HepG2 (cell line): ENCODE data around the gene ASGR1. TPM values are rescaled to one million over a fixed set of nuclear protein-coding genes. Genes with fewer than 3 reads are reported as not detected.

Source experiments
- BCL3 ChIP-seq: sonication (generic); formaldehyde crosslinking; IDR thresholded peaks from 2 replicates; pipeline ENCODE4 v1.5.1; 2020; ENCODE audit warnings: mild to moderate bottlenecking, missing genetic modification reagents, moderate library complexity
- FIP1L1 ChIP-seq: fragments of 200-400 bp; formaldehyde crosslinking; IDR thresholded peaks from 2 replicates; pipeline ENCODE4 v1.6.1; 2018; ENCODE audit warnings: low read depth, mild to moderate bottlenecking, low read length, moderate library complexity, borderline replicate concordance; ENCODE audit not compliant: insufficient read depth
- HNRNPL ChIP-seq: fragments of 200-400 bp; formaldehyde crosslinking; IDR thresholded peaks from 2 replicates; pipeline ENCODE4 v1.6.1; 2017; ENCODE audit warnings: mild to moderate bottlenecking, low read depth, low read length
- KLF12 ChIP-seq: sonication (generic); formaldehyde crosslinking; IDR thresholded peaks from 2 replicates; pipeline ENCODE4 v1.4.0; 2020; ENCODE audit warnings: missing genetic modification reagents, borderline replicate concordance
- KMT2A ChIP-seq: sonication (generic); formaldehyde crosslinking; IDR thresholded peaks from 2 replicates; pipeline ENCODE4 v1.4.0; 2020; ENCODE audit warnings: missing genetic modification reagents
- PITX1 ChIP-seq: sonication (generic); formaldehyde crosslinking; IDR thresholded peaks from 2 replicates; pipeline ENCODE4 v1.5.1; 2020; ENCODE audit warnings: mild to moderate bottlenecking, missing genetic modification reagents
- RXRB ChIP-seq: IDR thresholded peaks from 2 replicates; pipeline ENCODE4 v1.6.1; 2016; ENCODE audit warnings: borderline replicate concordance, missing genetic modification reagents, missing compliant biosample characterization
- STAT5B ChIP-seq: sonication (generic); formaldehyde crosslinking; IDR thresholded peaks from 2 replicates; pipeline ENCODE4 v1.4.0; 2020; ENCODE audit warnings: missing genetic modification reagents
- TCF12 ChIP-seq, 2 experiments: fragments of 450-650 bp in 1 of 2; sonication (generic) in 1 of 2; formaldehyde crosslinking in 1 of 2; IDR thresholded peaks; 2 replicates each; pipeline versions ENCODE4 v1.6.1 to v1.8.0; 2017 to 2022; ENCODE audit warnings: antibody characterized with exemption in 1 of 2, mild to moderate bottlenecking in 1 of 2, missing genetic modification reagents in 1 of 2, moderate library complexity in 1 of 2
- ZBTB7A ChIP-seq: sonication (generic); formaldehyde crosslinking; IDR thresholded peaks from 2 replicates; pipeline ENCODE4 v1.8.0; 2022; ENCODE audit warnings: mild to moderate bottlenecking, missing genetic modification reagents
- ZFP90 ChIP-seq: sonication (generic); formaldehyde crosslinking; IDR thresholded peaks from 2 replicates; pipeline ENCODE4 v1.8.0; 2022; ENCODE audit warnings: missing genetic modification reagents, mild to moderate bottlenecking, inconsistent platforms, borderline replicate concordance
- ZNF20 ChIP-seq: sonication (generic); formaldehyde crosslinking; IDR thresholded peaks from 2 replicates; pipeline ENCODE4 v1.4.0; 2020; ENCODE audit warnings: mild to moderate bottlenecking, moderate library complexity, missing genetic modification reagents
- ZNF207 ChIP-seq: fragments of 450-650 bp; IDR thresholded peaks from 2 replicates; pipeline ENCODE4 v1.6.1; 2016; ENCODE audit warnings: antibody characterized with exemption, borderline replicate concordance
- ZNF232 ChIP-seq: sonication (generic); formaldehyde crosslinking; IDR thresholded peaks from 2 replicates; pipeline ENCODE4 v1.4.0; 2020; ENCODE audit warnings: missing genetic modification reagents, borderline replicate concordance
- ZNF251 ChIP-seq: sonication (generic); formaldehyde crosslinking; IDR thresholded peaks from 2 replicates; pipeline ENCODE4 v1.9.0; 2021; ENCODE audit warnings: mild to moderate bottlenecking, missing genetic modification reagents
- polyA plus RNA-seq, 8 experiments: library from polyadenylated mRNA; depleted of rRNA in 3 of 8; stranded (reverse) in 7 of 8; unstranded in 1 of 8; fragments of >200 nt; fragmentation: Illumina TruSeq in 4 of 8; extraction: Trizol in 4 of 8; gene quantifications; 2 replicates each; pipeline versions ENCODE4 v1.2.1 to v1.2.3, GENCODE V29; 2011 to 2016; ENCODE audit warnings: low read depth in 4 of 8, missing spikeins in 1 of 8, mixed read lengths in 1 of 8; ENCODE audit not compliant: insufficient read depth in 1 of 8
- total RNA-seq, 5 experiments: library from RNA; depleted of rRNA; stranded (reverse); fragments of >200 nt; fragmentation: Illumina TruSeq; extraction: Trizol; gene quantifications; 2 replicates each; pipeline ENCODE4 v1.2.3, GENCODE V29; 2016; ENCODE audit warnings: low read depth in 1 of 5
- TF ChIP-seq, protein P1 (sequence below): sonication (generic); formaldehyde crosslinking; conservative IDR thresholded peaks from 2 replicates; pipeline ENCODE4 v1.4.0; 2020; ENCODE audit warnings: missing genetic modification reagents
- TF ChIP-seq, protein P2 (sequence below): sonication (generic); formaldehyde crosslinking; IDR thresholded peaks from 2 replicates; pipeline ENCODE4 v1.4.0; 2020; ENCODE audit warnings: missing genetic modification reagents
- TF ChIP-seq, protein P3 (sequence below): sonication (generic); formaldehyde crosslinking; IDR thresholded peaks from 2 replicates; pipeline ENCODE4 v1.5.0; 2020; ENCODE audit warnings: mild to moderate bottlenecking, low read depth, missing genetic modification reagents, borderline replicate concordance

Gene ASGR1
- total and polyA plus RNA-seq, 2 of the 13 experiments (the other 11 are each of a cell fraction or from before 2014, with no cell fraction given) = 353 to 796 TPM

DNA sequence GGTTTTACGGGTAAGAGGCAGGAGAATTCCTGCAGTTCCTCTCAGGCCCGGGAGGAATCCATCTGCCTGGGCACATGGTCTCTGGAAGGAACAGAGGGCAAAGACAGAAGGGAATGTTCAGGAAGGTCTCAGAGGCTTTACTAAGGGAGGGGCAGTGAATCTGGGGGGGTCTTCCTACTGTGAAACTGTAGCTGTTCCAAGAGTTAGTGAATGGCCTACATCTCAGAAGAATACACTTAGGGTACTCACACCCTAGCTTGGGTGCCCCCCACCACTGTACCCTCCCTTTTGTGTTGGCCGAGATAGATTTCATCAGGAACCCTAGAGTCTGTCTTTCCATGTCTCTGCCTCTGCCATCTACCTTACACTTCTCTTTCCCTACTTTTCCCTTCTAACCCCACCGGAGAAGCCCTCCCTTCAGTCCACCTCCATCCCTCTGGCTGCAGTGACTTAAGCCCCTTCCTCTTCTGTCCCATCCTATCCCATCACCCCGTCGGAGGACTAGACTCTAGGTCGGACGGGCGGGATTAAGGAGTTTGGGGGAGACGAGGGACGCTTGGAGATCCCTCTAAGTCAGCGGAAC is 40.1 kb upstream of the ASGR1 start (continued):
- TF ChIP-seq, protein P1, sequence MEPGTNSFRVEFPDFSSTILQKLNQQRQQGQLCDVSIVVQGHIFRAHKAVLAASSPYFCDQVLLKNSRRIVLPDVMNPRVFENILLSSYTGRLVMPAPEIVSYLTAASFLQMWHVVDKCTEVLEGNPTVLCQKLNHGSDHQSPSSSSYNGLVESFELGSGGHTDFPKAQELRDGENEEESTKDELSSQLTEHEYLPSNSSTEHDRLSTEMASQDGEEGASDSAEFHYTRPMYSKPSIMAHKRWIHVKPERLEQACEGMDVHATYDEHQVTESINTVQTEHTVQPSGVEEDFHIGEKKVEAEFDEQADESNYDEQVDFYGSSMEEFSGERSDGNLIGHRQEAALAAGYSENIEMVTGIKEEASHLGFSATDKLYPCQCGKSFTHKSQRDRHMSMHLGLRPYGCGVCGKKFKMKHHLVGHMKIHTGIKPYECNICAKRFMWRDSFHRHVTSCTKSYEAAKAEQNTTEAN (CRISPR knock-in tag) = peak; percentile 57
- no peak for TF ChIP-seq ZNF207
- TF ChIP-seq HNRNPL = no peak
- TF ChIP-seq, protein P2, sequence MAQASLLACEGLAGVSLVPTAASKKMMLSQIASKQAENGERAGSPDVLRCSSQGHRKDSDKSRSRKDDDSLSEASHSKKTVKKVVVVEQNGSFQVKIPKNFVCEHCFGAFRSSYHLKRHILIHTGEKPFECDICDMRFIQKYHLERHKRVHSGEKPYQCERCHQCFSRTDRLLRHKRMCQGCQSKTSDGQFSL (CRISPR knock-in tag) = 0 out of 2 replicates have a peak, but pooled peaks have one; percentile 43
- TF ChIP-seq STAT5B = no peak
- no peak for TF ChIP-seq TCF12 (IDR thresholded peaks at IDR 0.05)
- no peak for TF ChIP-seq TCF12 (CRISPR knock-in tag; IDR thresholded peaks at IDR 0.05)
- peak; percentile 86; the same call in 1 of the 2 replicates for TF ChIP-seq PITX1 (CRISPR knock-in tag)
- TF ChIP-seq, protein P3, sequence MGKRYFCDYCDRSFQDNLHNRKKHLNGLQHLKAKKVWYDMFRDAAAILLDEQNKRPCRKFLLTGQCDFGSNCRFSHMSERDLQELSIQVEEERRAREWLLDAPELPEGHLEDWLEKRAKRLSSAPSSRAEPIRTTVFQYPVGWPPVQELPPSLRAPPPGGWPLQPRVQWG (CRISPR knock-in tag) = no peak
- TF ChIP-seq ZBTB7A (CRISPR knock-in tag) = no peak
- TF ChIP-seq BCL3 (CRISPR knock-in tag) = no peak
- TF ChIP-seq KLF12 (CRISPR knock-in tag) = 0 out of 2 replicates have a peak, but pooled peaks have one; percentile 39
- TF ChIP-seq KMT2A (CRISPR knock-in tag) = no peak
- TF ChIP-seq ZFP90 (CRISPR knock-in tag) = 0 out of 2 replicates have a peak, but pooled peaks have one; percentile 63
- TF ChIP-seq FIP1L1 = 0 out of 2 replicates have a peak, but pooled peaks have one; percentile 6
- TF ChIP-seq ZNF251 = no peak
- 0 out of 2 replicates have a peak, but pooled peaks have one; percentile 60 for TF ChIP-seq ZNF232
- no peak for TF ChIP-seq ZNF20 (CRISPR knock-in tag)
- TF ChIP-seq RXRB (CRISPR knock-in tag) = no peak
